ENCODE data around the gene LRRC8D. TPM values are rescaled to one million over a fixed set of nuclear protein-coding genes. Genes with fewer than 3 reads are reported as not detected.

LRRC8D gene
- total RNA-seq, 2 donors from 2014 or later, result 35.8 to 42.7 TPM

DNA sequence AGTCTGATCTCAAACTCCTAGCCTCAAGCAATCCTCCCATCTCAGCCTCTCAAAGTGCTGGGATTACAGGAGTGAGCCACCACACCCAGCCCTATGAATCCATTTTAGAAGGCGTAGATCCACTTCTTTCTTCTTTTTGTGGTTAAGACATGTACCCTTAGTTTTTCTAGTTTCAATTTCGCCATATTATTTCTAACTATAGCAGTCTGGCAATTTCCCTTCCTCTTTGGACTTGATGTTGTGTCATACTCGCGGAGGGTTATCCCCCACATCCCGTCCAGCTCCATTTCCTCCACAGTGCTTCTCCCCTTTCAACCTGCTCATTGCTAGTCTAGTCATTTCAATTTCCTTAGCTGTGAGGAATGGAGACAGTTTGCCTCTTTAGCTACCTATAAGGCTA lies 5.2 kb upstream of the LRRC8D start:
- Histone ChIP-seq H3K9me3 (no peaks in the 10 kb centered on the region), H3K36me3 (no peaks in the 10 kb centered on the region), H3K4me3 (no peak overlapping the region), H3K9ac (ENCODE audit: low read depth in 2 of 2, low read length in 2 of 2) (no peak overlapping the region), H3K4me1 (no peaks in the 10 kb centered on the region), H3K27me3 (no peaks in the 10 kb centered on the region), H3K27ac (no peak overlapping the region)
- DNase-seq, result no peak
- TF ChIP-seq CTCF (IDR thresholded peaks at IDR 0.05), result no peak
- intact Hi-C loops (cut with DNase I), result no loop called here

GRCh38 chr1:89816366-89816765 lies 4.5 kb upstream of the LRRC8D start:
- no peak overlapping the region for H3K27ac ChIP-seq
- H3K4me3 ChIP-seq, result no peak overlapping the region
- no peaks in the 10 kb centered on the region for H3K4me1 ChIP-seq
- no peak for TF ChIP-seq CTCF (IDR thresholded peaks at IDR 0.05)
- no peak overlapping the region for H3K9ac ChIP-seq (ENCODE audit: low read depth in 2 of 2, low read length in 2 of 2)
- DNase-seq, result no peak
- H3K36me3 ChIP-seq, result no peaks in the 10 kb centered on the region
- H3K27me3 ChIP-seq, result no peaks in the 10 kb centered on the region
- intact Hi-C loops (cut with DNase I), result no loop called here
- H3K9me3 ChIP-seq, result no peaks in the 10 kb centered on the region

DNA sequence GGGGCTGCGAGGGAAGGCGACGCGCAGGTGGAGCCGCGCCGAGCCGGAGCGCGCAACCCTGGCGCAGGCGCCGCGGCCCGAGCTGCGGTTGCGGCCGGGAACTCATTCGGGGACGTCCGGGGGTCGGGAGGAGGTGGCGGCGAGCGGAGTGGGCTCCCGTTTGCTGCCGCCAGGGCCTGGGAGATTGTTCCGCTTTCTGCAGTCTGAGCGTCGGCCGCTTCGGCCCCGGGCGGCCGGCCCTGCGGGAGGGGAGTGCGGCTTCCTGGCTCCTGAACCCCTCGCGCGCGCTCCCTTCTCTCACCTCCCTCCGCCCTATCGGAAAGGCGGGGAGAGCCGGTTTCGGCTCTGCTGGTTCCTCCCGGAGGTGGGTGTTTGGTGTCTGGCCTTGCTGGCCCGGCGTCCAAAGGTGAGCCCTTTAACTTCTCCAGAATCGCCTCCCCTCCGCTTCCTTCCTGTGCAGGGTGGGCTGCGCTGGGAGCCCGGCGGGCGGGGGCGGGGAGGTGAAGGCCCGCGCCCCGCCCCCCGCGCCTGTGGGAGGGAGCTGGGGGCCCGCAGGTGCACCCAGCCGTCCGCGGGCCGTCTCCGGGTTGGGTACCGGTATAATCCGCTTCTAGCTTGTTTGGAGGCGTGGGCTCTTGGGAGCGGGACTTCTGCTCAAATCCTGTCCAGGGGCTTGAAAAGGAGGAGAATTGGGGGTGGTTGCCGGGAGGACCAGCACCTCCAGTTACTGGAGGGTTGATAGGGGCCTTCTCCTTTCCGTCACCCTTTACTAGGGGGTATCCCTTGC lies 683 bp downstream of the LRRC8D start:
- Histone ChIP-seq H3K27me3 (no peaks in the 10 kb centered on the region), H3K36me3 (no peaks in the 10 kb centered on the region), H3K4me3 (peak overlapping the region; percentile 99), H3K27ac (peak overlapping the region; percentile 94), H3K9ac (ENCODE audit: low read depth in 2 of 2, low read length in 2 of 2) (peak overlapping the region; percentile 79 to 91), H3K4me1 (no peaks in the 10 kb centered on the region), H3K9me3 (no peaks in the 10 kb centered on the region)
- TF ChIP-seq CTCF (IDR thresholded peaks at IDR 0.05), result no peak
- peak; percentile 76 for DNase-seq
- intact Hi-C loops (cut with DNase I), result no loop called here

- Histone ChIP-seq H3K27me3 (no peaks in the 10 kb centered on the region), H3K4me3 (peak overlapping the region; percentile 99), H3K36me3 (no peaks in the 10 kb centered on the region), H3K9me3 (no peaks in the 10 kb centered on the region), H3K9ac (ENCODE audit: low read depth in 2 of 2, low read length in 2 of 2) (peak overlapping the region; percentile 79 to 91), H3K4me1 (no peaks in the 10 kb centered on the region), H3K27ac (peak overlapping the region; percentile 94)
- TF ChIP-seq CTCF (IDR thresholded peaks at IDR 0.05), result no peak
- intact Hi-C loops (cut with DNase I), result no loop called here
- peak; percentile 28 for DNase-seq
Measured at GRCh38 chr1:89822109-89822962, 1.5 kb downstream of the LRRC8D start.

- no peak for DNase-seq
- no peak overlapping the region for H3K4me3 ChIP-seq
- no peak overlapping the region for H3K27ac ChIP-seq
- no peak for TF ChIP-seq CTCF (IDR thresholded peaks at IDR 0.05)
- no peaks in the 10 kb centered on the region for H3K9me3 ChIP-seq
- H3K27me3 ChIP-seq, result no peaks in the 10 kb centered on the region
- no peaks in the 10 kb centered on the region for H3K36me3 ChIP-seq
- intact Hi-C loops (cut with DNase I), result no loop called here
- H3K9ac ChIP-seq (ENCODE audit: low read depth in 2 of 2, low read length in 2 of 2), result no peak overlapping the region
- H3K4me1 ChIP-seq, result no peaks in the 10 kb centered on the region
Measured at GRCh38 chr1:89822999-89823628, 2.3 kb downstream of the LRRC8D start.
